ENCODE measurements around the gene SSUH2.

SSUH2 gene

GRCh38 chr3:8578282-8578681 is 66.3 kb downstream of the SSUH2 start:
- no peak for DNase-seq

GRCh38 chr3:8576841-8577571 is 67.6 kb downstream of the SSUH2 start:
- DNase-seq = no peak

GRCh38 chr3:8576436-8576835 is 68.2 kb downstream of the SSUH2 start:
- no peak for DNase-seq

DNA sequence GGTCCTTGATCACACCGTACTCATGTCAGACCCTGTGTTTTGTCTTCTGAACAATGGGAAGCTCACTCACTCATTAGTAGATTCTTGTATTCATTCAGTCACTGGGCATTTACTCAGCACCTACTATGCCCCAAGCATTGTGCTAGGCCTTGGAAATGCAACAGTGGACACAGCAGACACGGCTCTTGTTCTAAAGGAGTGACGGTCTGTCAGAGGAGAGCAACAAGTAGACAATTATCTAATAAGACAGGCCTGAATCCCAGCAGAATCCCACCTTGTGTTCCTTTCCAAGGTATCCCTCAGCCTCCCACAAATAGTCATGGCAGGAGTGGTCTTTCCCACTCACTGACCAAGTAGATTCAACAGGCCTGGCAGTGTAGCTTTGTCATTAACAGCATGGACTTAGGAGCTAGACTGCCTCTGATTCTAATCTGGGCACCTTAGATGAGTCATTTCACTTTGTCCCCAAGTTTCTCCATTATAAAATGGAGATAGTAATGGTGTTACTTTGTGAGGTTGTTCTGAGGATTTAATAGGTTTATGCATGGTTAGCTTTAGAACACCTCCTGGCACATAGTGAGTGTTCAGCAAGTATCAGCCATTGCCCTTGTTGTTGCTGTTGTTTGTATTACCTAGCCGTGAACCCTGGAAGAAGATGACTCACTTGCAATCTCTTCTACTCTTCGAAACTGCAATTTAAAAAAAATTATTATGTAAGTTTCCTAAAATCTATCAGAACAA is 69.1 kb downstream of the SSUH2 start:
- no peak for DNase-seq

- DNase-seq = no peak
These were observed 69.8 kb downstream of the SSUH2 start for GRCh38 chr3:8574670-8575322.

- DNase-seq = no peak
These were observed 70.4 kb downstream of the SSUH2 start for GRCh38 chr3:8574040-8574669.

GRCh38 chr3:8573342-8573926 is 71.2 kb downstream of the SSUH2 start:
- DNase-seq = no peak

GRCh38 chr3:8571256-8571655 is 73.3 kb downstream of the SSUH2 start:
- no peak for DNase-seq
